Peyer's patch (tissue), 4 donors: ENCODE measurements around the gene TKFC.

ENCODE experiments used
- CTCF ChIP-seq, 6 experiments: fragments of 450-650 bp in 4 of 6; fragments of 200-600 bp in 2 of 6; sonication (generic) in 1 of 6; IDR thresholded peaks; one replicate each; pipeline ENCODE4 v1.5.1; 2017 to 2019; ENCODE audit warnings: antibody characterized with exemption in 6 of 6, mild to moderate bottlenecking in 3 of 6, moderate library complexity in 1 of 6
- POLR2A ChIP-seq, 2 donors: fragments of 450-650 bp; IDR thresholded peaks; one replicate each; pipeline ENCODE4 v1.5.1; 2017; ENCODE audit warnings: antibody characterized with exemption in 2 of 2, mild to moderate bottlenecking in 2 of 2, moderate library complexity in 2 of 2

- no peak for TF ChIP-seq POLR2A (IDR thresholded peaks at IDR 0.05)
- TF ChIP-seq CTCF (IDR thresholded peaks at IDR 0.05) = no peak
Observed at GRCh38 chr11:61290905-61291690, 41.9 kb upstream of the TKFC start.
